Measurements from ENCODE around the gene ZNF468.
"Not testable (repeated sequence)": the region's sequence is repeated elsewhere in the genome, so short reads cannot be mapped to it uniquely, and the experiment has no call there.

Gene ZNF468

GRCh38 chr19:52891336-52891735, 33.9 kb upstream of the ZNF468 start:
- H3K4me3 ChIP-seq (ENCODE audit: low read length) = no peak overlapping the region
- DNase-seq (ENCODE audit: low read depth) = no peak
- TF ChIP-seq CTCF (conservative IDR thresholded peaks at IDR 0.05; ENCODE audit: low read length) = no peak

DNA sequence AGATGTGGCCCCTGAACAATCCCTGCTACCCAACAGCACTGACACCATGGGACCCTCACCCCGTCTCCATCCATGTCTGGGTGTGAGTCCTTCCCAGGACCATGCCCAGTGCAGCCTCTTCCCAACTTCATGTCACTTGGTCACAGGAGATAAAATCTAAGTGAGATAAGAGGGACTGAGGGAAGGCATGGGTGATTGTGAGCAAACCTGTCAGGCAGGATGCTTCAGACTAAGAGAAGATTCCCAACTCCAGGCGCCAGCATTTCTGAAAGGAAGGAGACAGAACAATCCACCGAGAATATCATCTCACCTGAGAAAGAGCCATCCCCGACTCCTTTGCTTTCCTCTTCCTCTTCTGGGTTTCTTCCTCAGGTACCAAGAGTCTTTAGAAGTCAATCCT, 32.5 kb upstream of the ZNF468 start:
- no peak for DNase-seq (ENCODE audit: low read depth)
- H3K4me3 ChIP-seq (ENCODE audit: low read length) = no peak overlapping the region
- TF ChIP-seq CTCF (conservative IDR thresholded peaks at IDR 0.05; ENCODE audit: low read length) = no peak

DNA sequence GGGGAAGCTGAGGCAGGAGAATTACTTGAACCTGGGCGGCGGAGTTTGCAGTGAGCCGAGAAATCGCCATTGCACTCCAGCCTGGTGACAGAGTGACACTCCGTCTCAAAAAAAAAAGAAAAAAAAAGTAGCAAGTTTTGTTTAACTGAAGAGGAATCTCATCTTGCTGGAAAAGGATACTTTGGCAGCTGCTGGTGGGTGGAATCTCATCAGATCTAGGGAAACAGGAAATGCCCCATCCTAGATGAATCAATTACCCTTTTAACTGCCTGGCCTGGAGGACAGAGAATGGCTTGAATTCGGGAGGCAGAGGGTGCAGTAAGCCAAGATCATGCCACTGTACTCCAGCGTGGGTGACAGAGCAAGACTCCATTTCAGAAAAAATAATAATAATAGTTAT, 31.7 kb upstream of the ZNF468 start:
- DNase-seq (ENCODE audit: low read depth) = no peak
- H3K4me3 ChIP-seq (ENCODE audit: low read length) = no peak overlapping the region
- no peak for TF ChIP-seq CTCF (conservative IDR thresholded peaks at IDR 0.05; ENCODE audit: low read length)

DNA sequence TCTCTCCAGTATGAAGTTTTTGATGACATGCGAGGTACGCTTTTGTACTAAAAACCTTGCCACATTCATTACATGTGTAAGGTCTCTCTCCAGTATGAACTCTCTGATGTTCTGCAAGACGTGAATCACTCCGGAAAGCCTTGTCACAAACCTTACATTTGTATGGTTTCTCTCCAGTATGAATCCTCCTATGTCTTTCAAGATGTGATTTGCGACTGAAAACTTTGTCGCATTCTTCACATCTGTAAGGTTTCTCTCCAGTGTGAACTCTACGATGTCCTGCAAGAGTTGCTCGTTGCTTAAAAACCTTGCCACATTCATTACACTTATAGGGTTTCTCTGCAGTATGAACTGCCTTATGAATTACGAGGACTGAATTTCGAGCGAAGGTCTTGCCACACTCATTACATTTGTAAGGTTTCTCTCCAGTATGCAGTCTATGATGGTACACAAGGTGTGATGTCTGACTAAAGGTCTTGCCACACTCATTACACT, 23.5 kb upstream of the ZNF468 start:
- no peak overlapping the region for H3K4me3 ChIP-seq (ENCODE audit: low read length)
- DNase-seq (ENCODE audit: low read depth) = no peak
- no peak for TF ChIP-seq CTCF (conservative IDR thresholded peaks at IDR 0.05; ENCODE audit: low read length)

DNA sequence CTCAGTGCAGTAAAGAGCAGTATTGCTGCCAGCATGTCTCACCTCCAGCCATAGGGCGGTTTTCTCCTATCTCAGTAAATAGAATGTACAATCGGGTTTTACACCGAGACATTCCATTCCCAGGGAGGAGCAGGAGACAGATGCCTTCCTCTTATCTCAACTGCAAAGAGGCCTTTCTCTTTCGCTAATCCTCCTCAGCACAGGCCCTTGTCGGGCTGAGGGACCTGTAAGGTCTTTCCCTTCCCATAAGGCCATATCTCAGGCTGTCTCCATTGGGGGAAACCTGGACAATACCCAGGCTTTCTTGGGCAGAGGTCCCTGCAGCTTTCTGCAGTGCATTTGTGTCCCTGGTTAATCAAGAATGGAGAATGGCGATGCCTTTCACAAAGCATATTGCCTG, 15.6 kb upstream of the ZNF468 start:
- not testable (repeated sequence) for DNase-seq (ENCODE audit: low read depth); H3K4me3 ChIP-seq (ENCODE audit: low read length)

GRCh38 chr19:52871466-52871865, 14.0 kb upstream of the ZNF468 start:
- no peak for TF ChIP-seq CTCF (conservative IDR thresholded peaks at IDR 0.05; ENCODE audit: low read length)
- DNase-seq (ENCODE audit: low read depth) = no peak
- no peak overlapping the region for H3K4me3 ChIP-seq (ENCODE audit: low read length)

- not testable (repeated sequence) for DNase-seq (ENCODE audit: low read depth)
Measured at GRCh38 chr19:52868031-52868430, 10.6 kb upstream of the ZNF468 start.

GRCh38 chr19:52856540-52857377, 660 bp downstream of the ZNF468 start:
- H3K4me3 ChIP-seq (ENCODE audit: low read length) = peak overlapping the region; percentile 74
- DNase-seq (ENCODE audit: low read depth) = peak; percentile 24

More at GRCh38 chr19:52868031-52868430, 10.6 kb upstream of the ZNF468 start:
- H3K4me3 ChIP-seq (ENCODE audit: low read length) = not testable (repeated sequence)

DNA sequence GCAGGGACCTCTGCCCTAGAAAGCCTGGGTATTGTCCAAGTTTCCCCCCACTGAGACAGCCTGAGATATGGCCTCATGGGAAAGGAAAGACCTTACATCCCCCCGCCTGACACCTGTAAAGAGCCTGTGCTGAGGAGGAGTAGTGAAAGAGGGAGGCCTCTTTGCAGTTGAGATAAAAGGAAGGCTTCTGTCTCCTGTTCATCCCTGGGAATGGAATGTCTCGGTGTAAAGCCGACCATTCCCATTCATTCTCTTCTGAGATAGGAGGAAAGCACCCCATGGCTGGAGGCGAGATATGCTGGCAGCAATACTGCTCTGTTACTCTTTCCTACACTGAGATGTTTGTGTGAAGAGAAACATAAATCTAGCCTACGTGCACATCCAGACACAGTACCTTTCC, 10.1 kb downstream of the ZNF468 start:
- not testable (repeated sequence) for H3K4me3 ChIP-seq (ENCODE audit: low read length); DNase-seq (ENCODE audit: low read depth)

DNA sequence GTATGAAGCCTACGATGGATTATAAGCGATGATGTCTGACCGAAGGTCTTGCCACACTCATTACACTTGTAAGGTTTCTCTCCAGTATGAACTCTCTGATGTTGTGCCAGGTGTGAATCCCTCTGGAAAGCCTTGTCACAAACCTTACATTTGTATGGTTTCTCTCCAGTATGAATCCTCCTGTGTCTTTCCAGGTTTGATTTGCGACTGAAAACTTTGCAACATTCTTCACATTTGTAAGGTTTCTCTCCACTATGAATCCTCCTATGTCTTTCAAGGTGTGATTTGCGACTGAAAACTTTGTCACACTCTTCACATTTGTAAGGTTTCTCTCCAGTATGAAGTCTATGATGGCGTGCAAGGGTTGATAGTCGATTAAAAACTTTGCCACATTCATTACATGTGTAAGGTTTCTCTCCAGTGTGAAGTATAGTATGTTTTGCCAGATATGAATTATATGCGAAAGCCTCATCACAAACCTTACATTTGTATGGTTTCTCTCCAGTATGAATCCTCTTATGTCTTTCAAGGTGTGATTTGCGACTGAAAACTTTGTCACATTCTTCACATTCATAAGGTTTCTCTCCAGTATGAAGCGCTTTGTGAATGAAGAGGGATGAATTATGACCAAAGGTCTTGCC, 16.5 kb downstream of the ZNF468 start:
- H3K4me3 ChIP-seq (ENCODE audit: low read length); DNase-seq (ENCODE audit: low read depth): not testable (repeated sequence)

DNA sequence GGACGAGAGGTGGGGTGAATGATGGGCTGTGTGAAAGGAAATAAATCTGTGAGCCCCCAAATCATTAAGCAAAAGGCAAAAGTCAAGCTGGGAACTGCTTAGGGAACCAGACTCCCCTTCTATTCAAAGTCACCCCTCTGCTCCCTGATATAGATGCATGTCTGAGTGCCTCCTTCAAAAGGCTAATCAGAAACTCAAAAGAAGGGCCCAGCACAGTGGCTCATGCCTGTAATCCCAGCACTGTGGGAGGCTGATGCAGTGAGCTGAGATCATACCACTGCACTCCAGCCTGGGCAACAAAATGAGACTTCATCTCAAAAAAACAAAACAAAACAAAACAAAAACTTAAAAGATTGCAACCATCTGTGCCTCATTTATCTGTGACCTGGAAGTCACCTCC, 23.1 kb downstream of the ZNF468 start:
- not testable (repeated sequence) for DNase-seq (ENCODE audit: low read depth); H3K4me3 ChIP-seq (ENCODE audit: low read length)

- not testable (repeated sequence) for H3K4me3 ChIP-seq (ENCODE audit: low read length); DNase-seq (ENCODE audit: low read depth)
Measured at GRCh38 chr19:52833541-52833940, 23.9 kb downstream of the ZNF468 start.

DNA sequence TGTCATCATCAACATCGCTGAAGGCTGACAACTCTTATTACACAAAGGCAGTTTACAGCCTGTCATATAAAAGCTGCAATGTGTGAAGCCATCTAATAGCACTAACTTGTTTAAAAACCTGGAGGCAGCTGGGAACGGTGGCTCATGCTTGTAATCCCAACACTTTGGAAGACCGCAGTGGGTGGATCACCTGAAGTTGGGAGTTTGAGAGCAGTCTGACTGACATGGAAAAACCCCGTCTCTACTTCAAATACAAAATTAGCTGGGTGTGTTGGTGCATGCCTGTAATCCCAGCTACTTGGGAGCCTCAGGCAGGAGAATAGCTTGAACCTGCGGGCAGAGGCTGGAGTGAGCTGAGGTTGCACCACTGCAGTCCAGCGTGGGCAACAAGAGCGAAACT, 27.6 kb downstream of the ZNF468 start:
- H3K4me3 ChIP-seq (ENCODE audit: low read length) = not testable (repeated sequence)

More for the DNA sequence above, 27.6 kb downstream of the ZNF468 start:
- not testable (repeated sequence) for DNase-seq (ENCODE audit: low read depth)

All from AG10803 (cell line).